Retinal pigment epithelial cell (primary cell): ENCODE measurements around the gene NOTCH1.

ENCODE experiments used
- DNase-seq: peaks from one replicate; pipeline ENCODE4 v3.0.0-alpha.2; 2010; ENCODE audit warnings: low read depth
- H3K4me3 ChIP-seq: 2 replicates; pipeline ENCODE4 v1.5.1; 2011; ENCODE audit warnings: mild to moderate bottlenecking, low read length, control low read depth, moderate library complexity
- TF ChIP-seq, protein P1 (sequence below): conservative IDR thresholded peaks from 2 replicates; pipeline ENCODE4 v1.5.1; 2011; ENCODE audit warnings: low read depth, low read length, control low read depth, inconsistent platforms

Gene NOTCH1

DNA sequence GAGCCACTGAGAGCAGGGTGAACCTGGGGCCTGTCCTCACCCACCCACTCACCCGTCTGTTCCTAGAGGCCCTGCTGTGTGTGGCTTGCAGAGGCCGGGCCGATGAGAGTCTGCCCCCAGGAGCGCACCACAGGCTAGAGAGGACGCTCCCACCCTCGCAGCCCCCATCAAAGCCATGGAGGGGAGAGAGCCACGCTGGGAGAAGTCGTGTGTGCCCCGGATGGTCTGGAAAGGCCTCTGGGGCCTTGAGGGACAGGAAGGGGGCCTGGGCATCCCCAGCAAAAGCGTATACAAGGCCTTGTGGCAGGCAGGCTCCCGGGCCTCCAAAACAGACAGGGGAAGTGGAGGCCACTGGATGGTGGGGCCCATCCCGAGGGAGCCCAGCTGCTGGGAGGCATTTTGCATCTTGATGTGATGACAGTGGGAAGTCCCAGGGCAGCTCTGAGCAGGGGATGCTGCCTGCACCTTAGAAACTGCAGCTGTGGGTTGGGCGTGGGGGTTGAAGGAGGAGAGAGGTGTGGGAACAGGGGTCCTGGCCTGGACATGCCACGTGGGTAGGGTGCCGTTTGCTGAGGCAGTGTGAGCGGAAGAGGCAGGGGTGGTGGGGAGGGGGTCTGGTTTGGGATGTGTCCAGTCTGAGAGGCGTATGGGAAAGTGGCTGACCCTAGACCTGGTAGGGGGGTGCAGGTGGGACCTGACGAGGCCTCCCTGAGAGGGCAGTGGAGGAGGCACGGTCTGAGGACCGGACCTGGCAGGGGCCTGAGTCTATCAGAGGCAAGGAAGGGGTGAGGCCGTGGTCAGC, 43.0 kb upstream of the NOTCH1 start:
- no peak for DNase-seq
- TF ChIP-seq, protein P1, sequence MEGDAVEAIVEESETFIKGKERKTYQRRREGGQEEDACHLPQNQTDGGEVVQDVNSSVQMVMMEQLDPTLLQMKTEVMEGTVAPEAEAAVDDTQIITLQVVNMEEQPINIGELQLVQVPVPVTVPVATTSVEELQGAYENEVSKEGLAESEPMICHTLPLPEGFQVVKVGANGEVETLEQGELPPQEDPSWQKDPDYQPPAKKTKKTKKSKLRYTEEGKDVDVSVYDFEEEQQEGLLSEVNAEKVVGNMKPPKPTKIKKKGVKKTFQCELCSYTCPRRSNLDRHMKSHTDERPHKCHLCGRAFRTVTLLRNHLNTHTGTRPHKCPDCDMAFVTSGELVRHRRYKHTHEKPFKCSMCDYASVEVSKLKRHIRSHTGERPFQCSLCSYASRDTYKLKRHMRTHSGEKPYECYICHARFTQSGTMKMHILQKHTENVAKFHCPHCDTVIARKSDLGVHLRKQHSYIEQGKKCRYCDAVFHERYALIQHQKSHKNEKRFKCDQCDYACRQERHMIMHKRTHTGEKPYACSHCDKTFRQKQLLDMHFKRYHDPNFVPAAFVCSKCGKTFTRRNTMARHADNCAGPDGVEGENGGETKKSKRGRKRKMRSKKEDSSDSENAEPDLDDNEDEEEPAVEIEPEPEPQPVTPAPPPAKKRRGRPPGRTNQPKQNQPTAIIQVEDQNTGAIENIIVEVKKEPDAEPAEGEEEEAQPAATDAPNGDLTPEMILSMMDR = no peak
- H3K4me3 ChIP-seq = no peak overlapping the region

DNA sequence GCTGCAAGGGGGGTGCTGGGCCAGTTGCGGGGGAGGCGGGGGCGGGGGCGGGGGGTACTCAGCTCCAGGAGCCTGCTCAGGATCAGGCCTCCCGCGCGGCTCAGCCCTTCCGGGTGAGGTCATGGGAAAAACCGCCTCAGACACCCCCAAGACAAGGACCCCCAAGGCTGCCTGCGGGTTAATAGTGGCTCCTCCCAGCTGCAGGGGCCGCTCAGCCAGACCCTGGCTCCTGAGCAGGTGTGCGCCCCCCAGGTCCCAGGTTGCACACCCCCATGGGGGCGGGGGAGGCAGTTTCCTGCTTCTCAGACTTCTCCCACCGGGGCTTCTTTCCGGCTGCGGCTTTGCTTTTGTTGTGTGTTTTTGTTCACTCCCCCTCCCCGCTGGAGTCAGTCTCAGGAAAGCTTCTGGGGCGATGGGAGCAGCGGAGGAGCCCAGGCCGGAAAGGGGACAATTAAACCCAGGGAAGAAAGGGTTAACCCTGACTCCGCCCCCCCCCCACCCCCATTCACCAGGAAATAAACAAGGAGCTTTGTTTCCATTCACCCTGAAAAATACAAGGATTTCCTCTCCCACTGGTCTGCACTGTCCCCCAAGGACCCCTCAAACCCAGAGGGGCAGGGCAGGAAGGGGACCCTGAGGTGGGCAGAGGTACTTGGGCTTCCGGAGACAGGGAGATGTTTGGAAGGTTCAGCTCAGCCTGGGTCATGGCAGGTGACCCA, 42.3 kb upstream of the NOTCH1 start:
- H3K4me3 ChIP-seq = no peak overlapping the region
- no peak for DNase-seq
- TF ChIP-seq, protein P1 = no peak

DNA sequence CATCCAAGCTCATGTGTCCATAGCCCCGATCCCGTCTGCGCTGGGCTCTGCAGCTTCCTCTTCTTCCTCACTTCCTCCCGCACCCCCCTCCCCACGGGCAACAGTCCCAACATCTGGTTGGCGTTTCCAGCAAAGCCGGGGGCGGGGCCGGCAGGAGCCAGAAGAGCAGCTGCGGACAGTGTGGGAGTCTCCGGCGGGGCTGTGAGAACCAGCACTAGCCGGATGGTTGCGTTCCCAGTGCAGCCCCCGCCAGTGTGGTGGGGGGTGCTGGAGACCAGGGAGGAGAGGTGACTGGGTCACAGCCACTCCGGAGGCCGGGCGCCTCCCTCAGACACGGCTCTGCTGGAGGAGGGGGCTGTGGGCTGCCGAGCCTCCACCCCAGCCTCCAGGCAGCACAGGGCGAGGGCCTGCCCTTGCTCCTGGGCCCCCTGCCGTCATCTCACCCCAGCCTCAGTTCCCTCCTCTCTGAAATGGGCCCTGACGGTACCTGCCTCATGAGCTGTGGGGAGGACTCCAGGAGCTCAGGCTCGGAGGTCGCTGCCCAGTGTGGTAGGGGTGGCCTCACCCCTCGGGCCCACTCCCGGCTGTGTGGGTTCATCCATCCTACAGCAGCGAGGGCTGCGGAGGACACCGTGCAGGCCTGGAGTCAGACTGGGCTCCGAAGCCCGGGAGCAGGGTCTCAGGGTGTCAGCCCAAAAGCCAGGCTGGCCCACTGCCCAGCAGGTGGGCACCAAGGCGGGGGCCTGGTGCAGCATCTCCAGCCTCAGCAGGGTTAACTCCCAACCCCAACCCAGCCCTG, 41.5 kb upstream of the NOTCH1 start:
- DNase-seq = no peak
- TF ChIP-seq, protein P1 = no peak
- no peak overlapping the region for H3K4me3 ChIP-seq

DNA sequence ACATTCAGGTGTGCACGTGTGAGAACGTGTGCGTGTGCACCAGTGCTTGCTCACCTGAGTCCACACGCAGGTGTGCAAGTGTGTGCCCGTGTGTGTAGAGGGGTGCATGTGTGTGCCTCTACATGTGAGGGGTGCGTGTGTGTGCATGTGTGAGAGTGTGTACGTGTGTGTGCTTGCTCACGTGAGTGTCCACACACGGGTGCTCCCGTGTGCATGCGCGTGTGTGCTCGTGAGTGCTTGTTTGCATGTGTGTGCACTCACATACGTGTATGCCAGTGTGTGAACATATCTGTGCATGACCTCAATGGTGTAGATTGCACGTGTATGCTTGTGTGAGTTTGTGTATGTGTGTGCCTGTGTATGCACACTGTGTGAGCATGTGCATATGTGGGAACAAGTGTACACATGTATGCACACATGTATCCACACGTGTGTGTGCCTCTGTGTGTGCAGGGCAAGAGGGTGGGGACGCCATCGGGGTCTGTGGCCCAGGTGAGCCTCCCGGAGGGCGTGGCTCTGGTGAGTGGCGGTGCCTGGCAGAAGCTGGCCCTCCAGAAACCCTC, 40.6 kb upstream of the NOTCH1 start:
- TF ChIP-seq, protein P1 = no peak
- no peak overlapping the region for H3K4me3 ChIP-seq
- no peak for DNase-seq

DNA sequence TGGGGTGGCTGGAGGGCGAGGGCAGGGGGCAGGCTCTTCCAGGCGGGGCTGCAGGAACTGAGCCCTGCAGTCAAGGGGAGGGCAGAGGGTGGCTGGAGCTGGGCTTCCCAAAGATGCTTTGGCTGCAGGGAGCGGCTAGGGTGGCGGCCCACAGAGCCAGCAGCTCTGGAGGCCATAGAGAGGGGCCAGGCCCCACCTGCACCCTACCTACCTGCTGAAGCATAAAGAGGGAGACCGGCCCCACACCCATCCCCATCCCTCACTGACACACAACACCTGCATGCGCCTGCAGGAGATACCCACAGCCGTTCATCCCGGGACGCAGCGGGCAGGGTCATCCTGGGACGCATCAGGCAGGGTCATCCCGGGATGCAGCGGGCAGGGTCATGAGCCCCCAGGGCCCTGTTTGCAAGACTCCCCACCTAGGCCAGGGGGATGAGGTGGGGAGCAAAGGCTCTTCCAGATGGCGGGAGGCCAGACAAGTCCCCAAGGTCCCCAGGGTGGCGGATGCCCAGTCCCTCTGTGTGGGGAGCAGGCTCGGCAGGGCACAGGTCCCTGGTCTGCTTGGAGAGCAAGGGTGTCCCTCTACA, 39.8 kb upstream of the NOTCH1 start:
- TF ChIP-seq, protein P1 = no peak
- no peak for DNase-seq
- no peak overlapping the region for H3K4me3 ChIP-seq

DNA sequence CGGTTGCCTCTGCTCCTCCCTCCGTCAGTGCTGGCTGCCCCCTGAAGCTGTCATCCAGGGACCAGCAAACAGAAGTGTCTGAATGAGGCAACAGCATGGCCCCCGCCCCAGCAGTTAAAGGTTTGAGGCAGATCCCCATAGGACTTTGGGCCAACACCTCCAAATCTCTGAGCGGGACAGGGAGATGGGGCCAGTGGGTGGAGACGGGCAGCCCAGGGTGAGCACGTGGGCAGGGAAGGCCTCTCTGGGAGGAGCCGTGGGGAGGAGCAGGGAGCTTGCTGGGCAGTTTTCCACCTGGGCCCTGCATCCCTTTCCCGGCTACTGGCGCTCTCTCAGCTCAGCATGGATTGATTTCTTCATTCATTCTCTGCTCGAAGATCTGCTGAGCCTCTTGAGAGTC, 39.1 kb upstream of the NOTCH1 start:
- DNase-seq = no peak
- TF ChIP-seq, protein P1 = no peak

More for the DNA sequence above, 39.1 kb upstream of the NOTCH1 start:
- no peak overlapping the region for H3K4me3 ChIP-seq
